ENCODE data around the gene SYNDIG1. TPM values are rescaled to one million over a fixed set of nuclear protein-coding genes. Genes with fewer than 3 reads are reported as not detected.

The SYNDIG1 gene
- total and polyA plus RNA-seq, 2 of the 4 experiments (the other 2 are of a cell fraction), result not detected

DNA sequence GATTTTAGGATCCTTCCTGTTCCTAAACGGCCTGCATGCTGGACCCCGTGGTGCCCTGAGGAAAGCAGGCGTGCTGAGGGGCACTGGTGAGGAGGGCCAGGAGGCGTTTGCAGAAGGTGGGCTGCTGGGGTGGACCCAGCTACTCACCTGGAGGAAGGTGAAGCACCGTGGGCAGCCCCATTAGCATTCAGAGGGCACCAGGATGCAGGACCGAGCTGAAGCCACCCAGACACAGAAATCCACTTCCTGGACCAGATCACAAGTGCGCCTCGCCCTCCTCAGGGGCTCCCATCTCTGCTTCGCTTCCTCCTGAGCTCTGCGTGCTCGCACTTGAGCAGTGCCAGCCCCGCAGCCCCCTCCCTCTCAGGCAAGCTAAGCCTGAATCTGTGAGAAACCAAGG, 187.0 kb downstream of the SYNDIG1 start:
- H3K9ac ChIP-seq (ENCODE audit: low read depth, low read length), result no peak overlapping the region
- no peak overlapping the region for H2AK9ac ChIP-seq (replicated peaks; ENCODE audit: low read depth, low read length, poor library complexity)
- no peak overlapping the region for H3K18ac ChIP-seq (ENCODE audit: low read depth, low read length)
- no peak overlapping the region for H3K4me2 ChIP-seq (ENCODE audit: low read depth, low read length)
- no peak overlapping the region for H2AK5ac ChIP-seq (ENCODE audit: low read depth, low read length)
- peaks cover 13% of the 10 kb centered on the region for H3K4me1 ChIP-seq (ENCODE audit: control insufficient read depth, insufficient read depth, low read length)
- H3K23ac ChIP-seq (ENCODE audit: low read depth, low read length), result no peak overlapping the region
- H3K56ac ChIP-seq (ENCODE audit: extremely low read depth, insufficient read depth, low read length), result no peak overlapping the region
- ChIA-PET CTCF (no interaction called here), POLR2A (ENCODE audit: unreplicated experiment) (no interaction called here)
- H3K79me1 ChIP-seq (ENCODE audit: low read depth in 1 of 2, low read length in 2 of 2), result no peaks in the 10 kb centered on the region
- no peak overlapping the region for H2BK15ac ChIP-seq (ENCODE audit: low read depth, low read length)
- H3K14ac ChIP-seq (replicated peaks; ENCODE audit: low read depth, low read length), result no peak overlapping the region
- H3K27ac ChIP-seq (ENCODE audit: insufficient read depth, low read length), result no peak overlapping the region
- BruUV-seq (replicated peaks), result no TSS peak
- H4K20me1 ChIP-seq (ENCODE audit: insufficient read depth, low read length), result peaks cover 3% of the 10 kb centered on the region; the same call in 1 of the 2 replicates
- intact Hi-C loops (cut with micrococcal nuclease), result no loop called here
- dilution Hi-C loops (cut with HindIII; ENCODE audit: low sequenced_read_pairs, unreplicated experiment), result no loop called here
- ATAC-seq (ENCODE audit: low read depth), result no peak
- no peaks in the 10 kb centered on the region for H3K36me3 ChIP-seq (ENCODE audit: control insufficient read depth, insufficient read depth, low read length)
- no peak overlapping the region for H4K5ac ChIP-seq (ENCODE audit: low read depth, low read length)
- no peak overlapping the region for H2BK20ac ChIP-seq (ENCODE audit: low read depth, low read length)
- no peaks in the 10 kb centered on the region for H3K9me3 ChIP-seq (ENCODE audit: control insufficient read depth, insufficient read depth, low read length)
- no peak overlapping the region for H2BK5ac ChIP-seq (ENCODE audit: low read depth, low read length, poor library complexity, severe bottlenecking)
- no peak overlapping the region for H2BK120ac ChIP-seq (ENCODE audit: low read depth, low read length)
- no peak overlapping the region for H3K4me3 ChIP-seq (ENCODE audit: insufficient read depth, low read depth, low read length)
- TF ChIP-seq POLR2A (IDR thresholded peaks at IDR 0.05; ENCODE audit: low read depth, low read length) (no peak), NFE2L2 (IDR thresholded peaks at IDR 0.05; ENCODE audit: low read depth, low read length) (no peak)
- 85% methylated on average over 4 of the region's 12 CpGs; no CpG with 5 or more reads in 1 of the 2 experiments for WGBS, 2 experiments (ENCODE audit: extremely low coverage in 2 of 2, insufficient read length in 1 of 2)
- no peak for DNase-seq
- no peak overlapping the region for H4K8ac ChIP-seq (ENCODE audit: low read depth in 2 of 2, low read length in 2 of 2)
- no peaks in the 10 kb centered on the region for H3K27me3 ChIP-seq (ENCODE audit: control insufficient read depth, insufficient read depth, low read length)
- no peak overlapping the region for H2AFZ ChIP-seq (replicated peaks; ENCODE audit: low read length, poor library complexity)
- H3K4ac ChIP-seq (ENCODE audit: low read depth, low read length), result no peak overlapping the region
- no peak overlapping the region for H4K91ac ChIP-seq (ENCODE audit: insufficient read depth, low read depth, low read length)
- in situ Hi-C loops (cut with MboI; ENCODE audit: low sequenced_read_pairs), result no loop called here
- H3K9me1 ChIP-seq (ENCODE audit: insufficient read depth, low read length), result peaks cover 12% of the 10 kb centered on the region; the same call in 1 of the 2 replicates

Measured in IMR-90 (cell line).